WTC11 (cell line): ENCODE measurements around the gene CLSTN2.
"Not testable (repeated sequence)": the region's sequence is repeated elsewhere in the genome, so short reads cannot be mapped to it uniquely, and the experiment has no call there.

Experiments used
- ATF1 ChIP-seq: sonication (generic); formaldehyde crosslinking; IDR thresholded peaks from 2 replicates; pipeline ENCODE4 v1.8.1; 2023; ENCODE audit warnings: mild to moderate bottlenecking, moderate library complexity, missing genetic modification reagents
- CBFB ChIP-seq: sonication (generic); formaldehyde crosslinking; IDR thresholded peaks from 2 replicates; pipeline ENCODE4 v1.8.1; 2022; ENCODE audit warnings: mild to moderate bottlenecking, low read depth, missing genetic modification reagents
- CREM ChIP-seq: sonication (generic); formaldehyde crosslinking; IDR thresholded peaks from 2 replicates; pipeline ENCODE4 v1.8.1; 2022; ENCODE audit warnings: mild to moderate bottlenecking, missing genetic modification reagents, moderate library complexity
- GABPB1 ChIP-seq: sonication (generic); formaldehyde crosslinking; IDR thresholded peaks from 2 replicates; pipeline ENCODE4 v1.8.1; 2023; ENCODE audit warnings: mild to moderate bottlenecking, missing genetic modification reagents
- IRF2 ChIP-seq: sonication (generic); formaldehyde crosslinking; IDR thresholded peaks from 2 replicates; pipeline ENCODE4 v1.8.0; 2022; ENCODE audit warnings: low read depth, missing genetic modification reagents, borderline replicate concordance
- KAT7 ChIP-seq: sonication (generic); formaldehyde crosslinking; IDR thresholded peaks from 2 replicates; pipeline ENCODE4 v1.8.1; 2023; ENCODE audit warnings: missing genetic modification reagents, mild to moderate bottlenecking, borderline replicate concordance
- MYBL2 ChIP-seq: sonication (generic); formaldehyde crosslinking; IDR thresholded peaks from 2 replicates; pipeline ENCODE4 v1.8.1; 2023; ENCODE audit warnings: mild to moderate bottlenecking, moderate library complexity, missing genetic modification reagents
- NR2C2 ChIP-seq: sonication (generic); formaldehyde crosslinking; IDR thresholded peaks from 2 replicates; pipeline ENCODE4 v1.8.0; 2022; ENCODE audit warnings: mild to moderate bottlenecking, missing genetic modification reagents
- TF ChIP-seq, protein P1 (sequence below): sonication (generic); formaldehyde crosslinking; IDR thresholded peaks from 2 replicates; pipeline ENCODE4 v1.8.1; 2022; ENCODE audit warnings: missing genetic modification reagents, borderline replicate concordance
- TF ChIP-seq, protein P2 (sequence below): sonication (generic); formaldehyde crosslinking; IDR thresholded peaks from 2 replicates; pipeline ENCODE4 v1.8.0; 2022; ENCODE audit warnings: mild to moderate bottlenecking, missing genetic modification reagents
- TF ChIP-seq, protein P3 (sequence below): fragments of 200-600 bp; IDR thresholded peaks from 2 replicates; pipeline ENCODE4 v1.8.0; 2022; ENCODE audit warnings: antibody characterized with exemption
- TF ChIP-seq, protein P4 (sequence below): sonication (generic); formaldehyde crosslinking; IDR thresholded peaks from 2 replicates; pipeline ENCODE4 v1.8.0; 2022; ENCODE audit warnings: mild to moderate bottlenecking, missing genetic modification reagents
- TF ChIP-seq, protein P5 (sequence below): sonication (generic); formaldehyde crosslinking; IDR thresholded peaks from 2 replicates; pipeline ENCODE4 v1.8.0; 2022; ENCODE audit warnings: mild to moderate bottlenecking, missing genetic modification reagents

DNA sequence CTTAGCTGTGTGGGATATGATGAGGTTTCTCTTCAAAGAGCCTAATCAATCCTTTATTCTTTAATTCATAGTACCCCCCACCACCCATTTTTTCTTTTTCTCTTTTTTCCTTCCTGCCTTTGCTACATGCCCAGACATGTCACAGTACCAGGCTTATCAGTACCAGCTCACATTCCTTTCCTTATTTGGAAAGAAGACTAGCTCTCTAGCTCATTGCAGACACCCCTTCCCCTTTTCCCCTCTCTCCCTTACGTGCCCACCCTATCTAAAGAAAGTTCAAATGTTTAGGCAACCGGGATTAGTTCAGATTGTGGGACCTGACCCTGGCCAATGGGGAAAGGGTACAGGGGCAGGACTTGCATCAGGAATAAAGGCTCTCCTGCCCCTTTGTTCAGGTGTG is 488.6 kb downstream of the CLSTN2 start:
- TF ChIP-seq GABPB1 (CRISPR knock-in tag); CREM (CRISPR knock-in tag); IRF2 (CRISPR knock-in tag); ATF1 (CRISPR knock-in tag); NR2C2; MYBL2 (CRISPR knock-in tag); KAT7; CBFB (CRISPR knock-in tag): not testable (repeated sequence)
- TF ChIP-seq, protein P1, sequence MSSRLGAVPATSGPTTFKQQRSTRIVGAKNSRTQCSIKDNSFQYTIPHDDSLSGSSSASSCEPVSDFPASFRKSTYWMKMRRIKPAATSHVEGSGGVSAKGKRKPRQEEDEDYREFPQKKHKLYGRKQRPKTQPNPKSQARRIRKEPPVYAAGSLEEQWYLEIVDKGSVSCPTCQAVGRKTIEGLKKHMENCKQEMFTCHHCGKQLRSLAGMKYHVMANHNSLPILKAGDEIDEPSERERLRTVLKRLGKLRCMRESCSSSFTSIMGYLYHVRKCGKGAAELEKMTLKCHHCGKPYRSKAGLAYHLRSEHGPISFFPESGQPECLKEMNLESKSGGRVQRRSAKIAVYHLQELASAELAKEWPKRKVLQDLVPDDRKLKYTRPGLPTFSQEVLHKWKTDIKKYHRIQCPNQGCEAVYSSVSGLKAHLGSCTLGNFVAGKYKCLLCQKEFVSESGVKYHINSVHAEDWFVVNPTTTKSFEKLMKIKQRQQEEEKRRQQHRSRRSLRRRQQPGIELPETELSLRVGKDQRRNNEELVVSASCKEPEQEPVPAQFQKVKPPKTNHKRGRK (CRISPR knock-in tag): not testable (repeated sequence)
- TF ChIP-seq, protein P2, sequence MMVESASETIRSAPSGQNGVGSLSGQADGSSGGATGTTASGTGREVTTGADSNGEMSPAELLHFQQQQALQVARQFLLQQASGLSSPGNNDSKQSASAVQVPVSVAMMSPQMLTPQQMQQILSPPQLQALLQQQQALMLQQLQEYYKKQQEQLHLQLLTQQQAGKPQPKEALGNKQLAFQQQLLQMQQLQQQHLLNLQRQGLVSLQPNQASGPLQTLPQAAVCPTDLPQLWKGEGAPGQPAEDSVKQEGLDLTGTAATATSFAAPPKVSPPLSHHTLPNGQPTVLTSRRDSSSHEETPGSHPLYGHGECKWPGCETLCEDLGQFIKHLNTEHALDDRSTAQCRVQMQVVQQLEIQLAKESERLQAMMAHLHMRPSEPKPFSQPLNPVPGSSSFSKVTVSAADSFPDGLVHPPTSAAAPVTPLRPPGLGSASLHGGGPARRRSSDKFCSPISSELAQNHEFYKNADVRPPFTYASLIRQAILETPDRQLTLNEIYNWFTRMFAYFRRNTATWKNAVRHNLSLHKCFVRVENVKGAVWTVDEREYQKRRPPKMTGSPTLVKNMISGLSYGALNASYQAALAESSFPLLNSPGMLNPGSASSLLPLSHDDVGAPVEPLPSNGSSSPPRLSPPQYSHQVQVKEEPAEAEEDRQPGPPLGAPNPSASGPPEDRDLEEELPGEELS: not testable (repeated sequence)
- TF ChIP-seq, protein P3, sequence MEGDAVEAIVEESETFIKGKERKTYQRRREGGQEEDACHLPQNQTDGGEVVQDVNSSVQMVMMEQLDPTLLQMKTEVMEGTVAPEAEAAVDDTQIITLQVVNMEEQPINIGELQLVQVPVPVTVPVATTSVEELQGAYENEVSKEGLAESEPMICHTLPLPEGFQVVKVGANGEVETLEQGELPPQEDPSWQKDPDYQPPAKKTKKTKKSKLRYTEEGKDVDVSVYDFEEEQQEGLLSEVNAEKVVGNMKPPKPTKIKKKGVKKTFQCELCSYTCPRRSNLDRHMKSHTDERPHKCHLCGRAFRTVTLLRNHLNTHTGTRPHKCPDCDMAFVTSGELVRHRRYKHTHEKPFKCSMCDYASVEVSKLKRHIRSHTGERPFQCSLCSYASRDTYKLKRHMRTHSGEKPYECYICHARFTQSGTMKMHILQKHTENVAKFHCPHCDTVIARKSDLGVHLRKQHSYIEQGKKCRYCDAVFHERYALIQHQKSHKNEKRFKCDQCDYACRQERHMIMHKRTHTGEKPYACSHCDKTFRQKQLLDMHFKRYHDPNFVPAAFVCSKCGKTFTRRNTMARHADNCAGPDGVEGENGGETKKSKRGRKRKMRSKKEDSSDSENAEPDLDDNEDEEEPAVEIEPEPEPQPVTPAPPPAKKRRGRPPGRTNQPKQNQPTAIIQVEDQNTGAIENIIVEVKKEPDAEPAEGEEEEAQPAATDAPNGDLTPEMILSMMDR: not testable (repeated sequence)
- TF ChIP-seq, protein P4, sequence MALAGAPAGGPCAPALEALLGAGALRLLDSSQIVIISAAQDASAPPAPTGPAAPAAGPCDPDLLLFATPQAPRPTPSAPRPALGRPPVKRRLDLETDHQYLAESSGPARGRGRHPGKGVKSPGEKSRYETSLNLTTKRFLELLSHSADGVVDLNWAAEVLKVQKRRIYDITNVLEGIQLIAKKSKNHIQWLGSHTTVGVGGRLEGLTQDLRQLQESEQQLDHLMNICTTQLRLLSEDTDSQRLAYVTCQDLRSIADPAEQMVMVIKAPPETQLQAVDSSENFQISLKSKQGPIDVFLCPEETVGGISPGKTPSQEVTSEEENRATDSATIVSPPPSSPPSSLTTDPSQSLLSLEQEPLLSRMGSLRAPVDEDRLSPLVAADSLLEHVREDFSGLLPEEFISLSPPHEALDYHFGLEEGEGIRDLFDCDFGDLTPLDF (CRISPR knock-in tag): not testable (repeated sequence)
- TF ChIP-seq, protein P5, sequence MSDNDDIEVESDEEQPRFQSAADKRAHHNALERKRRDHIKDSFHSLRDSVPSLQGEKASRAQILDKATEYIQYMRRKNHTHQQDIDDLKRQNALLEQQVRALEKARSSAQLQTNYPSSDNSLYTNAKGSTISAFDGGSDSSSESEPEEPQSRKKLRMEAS (CRISPR knock-in tag): not testable (repeated sequence)
